ENCODE results near the gene KIFC1.

Gene KIFC1

GRCh38 chr6:33445119-33445603 lies 53.5 kb downstream of the KIFC1 start:
- no peak for DNase-seq

GRCh38 chr6:33446356-33446755 lies 54.7 kb downstream of the KIFC1 start:
- DNase-seq, result no peak

DNA sequence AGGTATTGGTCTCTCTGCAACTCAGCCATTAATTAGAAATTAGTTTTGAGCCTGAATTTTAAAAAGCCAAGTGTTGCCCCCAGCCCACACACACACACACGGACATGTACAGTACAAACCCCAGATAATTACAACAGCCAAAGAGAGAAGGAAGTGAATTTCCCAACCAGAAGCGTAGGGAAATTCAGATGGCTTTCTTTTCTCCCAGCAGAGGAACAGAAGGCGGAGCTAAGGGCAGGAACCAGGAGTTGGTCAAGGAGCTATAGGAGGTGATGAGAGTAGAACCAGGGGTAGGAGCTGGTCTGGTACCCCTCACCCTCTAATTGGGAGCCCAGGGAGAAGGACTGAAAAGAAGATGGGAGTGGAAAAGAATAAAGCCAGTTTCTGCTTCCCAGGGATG lies 58.8 kb downstream of the KIFC1 start:
- DNase-seq, result no peak

- DNase-seq, result no peak
These were observed 60.0 kb downstream of the KIFC1 start for GRCh38 chr6:33451606-33452005.

DNA sequence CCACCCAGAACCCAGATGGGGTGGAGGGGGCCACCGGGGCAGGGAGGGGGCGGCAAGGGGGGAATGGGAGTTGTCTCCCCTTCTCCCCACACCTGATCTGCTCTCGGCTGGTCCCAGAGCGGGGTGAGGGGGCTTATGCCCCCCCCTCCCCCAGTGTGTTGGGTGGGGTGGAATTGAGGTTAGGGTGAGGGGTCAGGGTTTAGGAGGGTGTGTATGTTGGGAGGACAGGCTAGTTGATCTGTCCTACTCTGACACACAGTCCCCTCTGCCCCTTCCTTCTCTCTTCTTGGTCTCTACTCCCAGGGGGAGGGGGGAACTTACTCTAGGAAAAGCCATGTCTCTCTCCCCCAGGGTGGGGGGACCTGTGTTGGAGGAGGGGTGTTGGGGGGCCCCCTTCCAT lies 60.9 kb downstream of the KIFC1 start:
- DNase-seq, result no peak

- DNase-seq, result no peak
These were observed 61.9 kb downstream of the KIFC1 start for GRCh38 chr6:33453393-33454008.

GRCh38 chr6:33454009-33454946 lies 62.7 kb downstream of the KIFC1 start, which contains the start of gene ZBTB9:
TSS of gene ZBTB9 (plus strand) at chr6:33454576. CDS start at chr6:33455101, 525 bp downstream.
- peak; percentile 95 for DNase-seq

- no peak for DNase-seq
These were observed 63.4 kb downstream of the KIFC1 start for GRCh38 chr6:33455051-33455450.

GRCh38 chr6:33456156-33456555 lies 64.5 kb downstream of the KIFC1 start:
- no peak for DNase-seq

DNA sequence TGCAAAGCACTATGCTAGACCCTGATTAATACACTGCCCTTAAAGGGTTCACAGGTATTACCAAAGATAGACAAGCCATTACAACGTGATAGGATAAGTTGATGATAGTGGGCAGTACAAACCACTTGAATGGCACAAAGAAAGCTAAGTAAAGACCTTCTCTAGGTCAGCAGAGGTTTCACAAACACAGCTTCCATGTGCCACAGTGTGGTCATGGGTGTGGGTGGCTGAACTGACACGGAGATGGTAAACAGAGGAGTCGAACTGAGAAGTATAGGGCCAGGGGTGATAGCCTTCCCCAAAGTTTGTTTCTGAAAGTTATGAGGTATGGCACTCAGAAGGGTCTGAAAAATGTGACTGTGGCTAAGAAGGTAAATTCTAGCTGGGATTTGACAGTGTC lies 67.1 kb downstream of the KIFC1 start:
- no peak for DNase-seq

DNA sequence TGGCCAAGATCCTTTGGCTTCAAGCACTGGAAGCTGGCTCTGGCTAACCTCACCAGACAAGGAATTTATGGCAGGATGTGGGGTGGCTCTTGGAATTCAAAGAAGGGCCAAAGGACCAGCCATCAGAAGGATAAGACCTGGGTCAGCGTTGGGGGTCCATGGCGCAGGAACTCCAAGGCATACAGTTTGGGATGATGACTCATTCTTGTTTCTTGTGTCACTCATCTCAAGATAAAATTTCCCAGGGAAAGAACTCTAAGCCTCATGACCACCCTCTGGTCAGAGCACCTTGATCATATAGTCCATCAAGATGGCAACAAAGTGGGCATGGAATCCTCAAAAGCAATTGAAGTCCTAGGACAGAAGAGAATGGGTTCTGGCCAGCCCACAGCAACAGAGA lies 67.6 kb downstream of the KIFC1 start:
- no peak for DNase-seq
